Activated CD8-positive, alpha-beta memory T cell treated with anti-CD3 and anti-CD28 coated beads for 1 hour (primary cell): ENCODE results near the gene LRRC4B.
"Not testable (repeated sequence)": the region's sequence is repeated elsewhere in the genome, so short reads cannot be mapped to it uniquely, and the experiment has no call there.

Experiments used
- DNase-seq, 2 donors: peaks; one replicate each; pipeline ENCODE4 v3.0.0-alpha.2; 2020; ENCODE audit warnings: low read depth in 1 of 2; ENCODE audit errors: extremely low read depth in 1 of 2

The LRRC4B gene

GRCh38 chr19:50531171-50531612 is 37.0 kb downstream of the LRRC4B start:
- DNase-seq = no peak

GRCh38 chr19:50528052-50528451 is 40.2 kb downstream of the LRRC4B start:
- not testable (repeated sequence) for DNase-seq

GRCh38 chr19:50522881-50523280 is 45.4 kb downstream of the LRRC4B start:
- DNase-seq = no peak

GRCh38 chr19:50520822-50521465 is 47.3 kb downstream of the LRRC4B start:
- DNase-seq = no peak

GRCh38 chr19:50519006-50519575 is 49.1 kb downstream of the LRRC4B start:
- DNase-seq = no peak

- DNase-seq = no peak
Measured at GRCh38 chr19:50518091-50519005, 49.9 kb downstream of the LRRC4B start.

GRCh38 chr19:50517704-50518075 is 50.5 kb downstream of the LRRC4B start:
- DNase-seq = no peak

- DNase-seq = no peak
Measured at GRCh38 chr19:50516964-50517703, 51.1 kb downstream of the LRRC4B start.

- DNase-seq = no peak
Measured at GRCh38 chr19:50516456-50516855, 51.8 kb downstream of the LRRC4B start.

GRCh38 chr19:50515168-50515561 is 53.1 kb downstream of the LRRC4B start:
- no peak for DNase-seq

- DNase-seq = no peak
Measured at GRCh38 chr19:50514346-50515167, 53.7 kb downstream of the LRRC4B start.

- no peak for DNase-seq
Measured at GRCh38 chr19:50513746-50514345, 54.4 kb downstream of the LRRC4B start, which contains the start of gene ASPDH. Gene ASPDH (minus strand): TSS chr19:50513913. CDS start chr19:50513823, 90 bp downstream.

- DNase-seq = no peak
Measured at GRCh38 chr19:50512999-50513745, 55.1 kb downstream of the LRRC4B start.

- DNase-seq = no peak
Measured at GRCh38 chr19:50512112-50512998, 55.9 kb downstream of the LRRC4B start.

- DNase-seq = peak; percentile 93 to 96
Measured at GRCh38 chr19:50511069-50511822, 57.0 kb downstream of the LRRC4B start, which contains the start of gene JOSD2. Gene JOSD2 (minus strand): TSS chr19:50511191. CDS start chr19:50510431, 760 bp downstream.

- no peak for DNase-seq
Measured at GRCh38 chr19:50510700-50511068, 57.6 kb downstream of the LRRC4B start.

GRCh38 chr19:50510121-50510670 is 58.0 kb downstream of the LRRC4B start:
- no peak for DNase-seq
